Measurements from ENCODE around the gene CDT1. TPM values are rescaled to one million over a fixed set of nuclear protein-coding genes. Genes with fewer than 3 reads are reported as not detected.
A peak's percentile ranks its signal among the peaks of the same experiment; 100 is the strongest.

CDT1 gene
- total RNA-seq, 4 donors from 2014 or later, result 7.9 to 28.1 (median 10.1) TPM

GRCh38 chr16:88798772-88799455 is 4.7 kb upstream of the CDT1 start:
- Histone ChIP-seq H3K27ac (no peak overlapping the region), H3K9me3 (no peaks in the 10 kb centered on the region), H3K36me3 (no peaks in the 10 kb centered on the region), H3K4me1 (peaks cover 0 to 14% (median 1%) of the 10 kb centered on the region in 4 donors), H3K4me3 (no peak overlapping the region), H3K27me3 (no peaks in the 10 kb centered on the region)
- TF ChIP-seq, protein P1, sequence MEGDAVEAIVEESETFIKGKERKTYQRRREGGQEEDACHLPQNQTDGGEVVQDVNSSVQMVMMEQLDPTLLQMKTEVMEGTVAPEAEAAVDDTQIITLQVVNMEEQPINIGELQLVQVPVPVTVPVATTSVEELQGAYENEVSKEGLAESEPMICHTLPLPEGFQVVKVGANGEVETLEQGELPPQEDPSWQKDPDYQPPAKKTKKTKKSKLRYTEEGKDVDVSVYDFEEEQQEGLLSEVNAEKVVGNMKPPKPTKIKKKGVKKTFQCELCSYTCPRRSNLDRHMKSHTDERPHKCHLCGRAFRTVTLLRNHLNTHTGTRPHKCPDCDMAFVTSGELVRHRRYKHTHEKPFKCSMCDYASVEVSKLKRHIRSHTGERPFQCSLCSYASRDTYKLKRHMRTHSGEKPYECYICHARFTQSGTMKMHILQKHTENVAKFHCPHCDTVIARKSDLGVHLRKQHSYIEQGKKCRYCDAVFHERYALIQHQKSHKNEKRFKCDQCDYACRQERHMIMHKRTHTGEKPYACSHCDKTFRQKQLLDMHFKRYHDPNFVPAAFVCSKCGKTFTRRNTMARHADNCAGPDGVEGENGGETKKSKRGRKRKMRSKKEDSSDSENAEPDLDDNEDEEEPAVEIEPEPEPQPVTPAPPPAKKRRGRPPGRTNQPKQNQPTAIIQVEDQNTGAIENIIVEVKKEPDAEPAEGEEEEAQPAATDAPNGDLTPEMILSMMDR (IDR thresholded peaks at IDR 0.05), result no peak
- no peak for TF ChIP-seq POLR2A (IDR thresholded peaks at IDR 0.05)
- DNase-seq, result no peak

DNA sequence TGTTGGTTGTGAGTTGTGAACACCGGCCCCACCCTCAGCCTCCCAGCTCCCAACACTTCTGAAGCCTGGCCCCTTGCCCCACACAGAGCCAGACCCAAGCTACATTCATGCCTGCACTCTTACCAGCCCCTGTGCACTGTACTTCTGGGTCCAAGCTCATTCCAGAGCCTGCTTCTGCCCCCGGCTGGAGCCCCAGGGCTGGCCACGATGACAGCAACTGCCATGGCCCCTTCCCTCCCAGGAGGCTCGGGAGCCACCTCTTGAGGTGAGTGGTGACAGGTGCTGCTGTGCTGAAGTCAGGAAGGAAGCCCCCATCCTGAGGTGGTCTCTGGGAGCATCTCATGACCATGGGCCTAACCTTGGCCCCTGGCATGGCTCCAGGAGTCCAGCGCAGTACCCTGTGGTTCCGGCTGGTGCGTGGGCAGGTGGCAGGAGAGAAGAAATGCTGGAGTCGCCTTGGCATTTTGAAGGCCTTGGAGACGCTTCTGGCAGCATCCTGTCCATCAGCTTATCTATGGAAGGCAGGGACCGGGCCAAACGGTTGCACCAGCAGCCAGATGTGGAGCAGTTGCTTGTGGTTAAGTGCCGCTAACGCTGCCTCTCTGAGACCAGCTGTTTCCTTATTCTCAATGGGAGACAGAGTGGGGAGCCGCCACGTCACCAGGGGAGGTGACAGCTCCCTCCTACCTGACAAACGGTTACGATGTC is 3.9 kb upstream of the CDT1 start:
- no peak overlapping the region for H3K4me3 ChIP-seq
- no peaks in the 10 kb centered on the region for H3K36me3 ChIP-seq
- peaks cover 6 to 21% (median 8%) of the 10 kb centered on the region in 4 donors for H3K4me1 ChIP-seq
- DNase-seq, result no peak
- H3K9me3 ChIP-seq, result no peaks in the 10 kb centered on the region
- TF ChIP-seq POLR2A (IDR thresholded peaks at IDR 0.05), result no peak
- TF ChIP-seq, protein P1 (IDR thresholded peaks at IDR 0.05), result no peak
- H3K27ac ChIP-seq, result no peak overlapping the region
- no peaks in the 10 kb centered on the region for H3K27me3 ChIP-seq

GRCh38 chr16:88800277-88800592 is 3.4 kb upstream of the CDT1 start:
- DNase-seq, result no peak

DNA sequence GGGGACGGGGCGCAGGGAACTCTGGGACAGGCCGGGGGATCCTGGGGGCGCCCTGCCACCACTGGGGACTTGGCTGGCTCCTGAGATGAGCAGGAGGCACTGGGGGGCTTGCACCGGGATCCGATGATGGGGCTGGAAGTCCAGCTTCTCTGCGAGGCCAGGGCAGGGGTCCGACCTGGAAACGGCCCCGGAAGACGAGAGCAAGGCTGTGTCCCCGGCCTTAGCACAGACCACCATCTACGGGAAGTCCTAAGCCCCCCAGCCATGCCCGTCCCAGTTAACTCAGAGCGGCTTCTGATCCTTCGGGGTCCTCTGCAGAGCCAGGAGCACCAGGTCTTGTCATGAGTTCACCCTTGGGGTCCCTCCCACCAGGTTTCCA is 573 bp downstream of the CDT1 start:
- Histone ChIP-seq H3K27ac (peak overlapping the region in 1 of 4 donors; percentile 78), H3K4me3 (peak overlapping the region; percentile 51 to 88 (median 60)), H3K9me3 (no peaks in the 10 kb centered on the region), H3K36me3 (peaks cover 0 to 11% (median 0%) of the 10 kb centered on the region in 3 donors), H3K27me3 (no peaks in the 10 kb centered on the region), H3K4me1 (peaks cover 6 to 15% (median 11%) of the 10 kb centered on the region in 4 donors)
- no peak for DNase-seq
- TF ChIP-seq POLR2A (IDR thresholded peaks at IDR 0.05), result no peak
- TF ChIP-seq, protein P1 (IDR thresholded peaks at IDR 0.05), result no peak

More at GRCh38 chr16:88800277-88800592, 3.4 kb upstream of the CDT1 start:
- Histone ChIP-seq H3K27ac (no peak overlapping the region), H3K4me3 (no peak overlapping the region), H3K4me1 (peaks cover 6 to 17% (median 11%) of the 10 kb centered on the region in 4 donors), H3K27me3 (no peaks in the 10 kb centered on the region), H3K36me3 (no peaks in the 10 kb centered on the region), H3K9me3 (no peaks in the 10 kb centered on the region)
- no peak for TF ChIP-seq POLR2A (IDR thresholded peaks at IDR 0.05)
- TF ChIP-seq, protein P1 (IDR thresholded peaks at IDR 0.05), result no peak

GRCh38 chr16:88804552-88805339 is 1.2 kb downstream of the CDT1 start:
- DNase-seq, result no peak
- Histone ChIP-seq H3K9me3 (no peaks in the 10 kb centered on the region), H3K27ac (peak overlapping the region in 1 of 4 donors; percentile 78), H3K36me3 (peaks cover 0 to 17% (median 0%) of the 10 kb centered on the region in 3 donors), H3K4me3 (peak overlapping the region in 3 of 4 donors; percentile 51 to 88 (median 65)), H3K27me3 (no peaks in the 10 kb centered on the region), H3K4me1 (peaks cover 6 to 17% (median 12%) of the 10 kb centered on the region in 4 donors)
- no peak for TF ChIP-seq POLR2A (IDR thresholded peaks at IDR 0.05)
- TF ChIP-seq, protein P1 (IDR thresholded peaks at IDR 0.05), result no peak

Data from Peyer's patch (tissue), 4 donors.